ENCODE data around the gene PCSK4.
"Not testable (repeated sequence)": the region's sequence is repeated elsewhere in the genome, so short reads cannot be mapped to it uniquely, and the experiment has no call there.

Gene PCSK4

DNA sequence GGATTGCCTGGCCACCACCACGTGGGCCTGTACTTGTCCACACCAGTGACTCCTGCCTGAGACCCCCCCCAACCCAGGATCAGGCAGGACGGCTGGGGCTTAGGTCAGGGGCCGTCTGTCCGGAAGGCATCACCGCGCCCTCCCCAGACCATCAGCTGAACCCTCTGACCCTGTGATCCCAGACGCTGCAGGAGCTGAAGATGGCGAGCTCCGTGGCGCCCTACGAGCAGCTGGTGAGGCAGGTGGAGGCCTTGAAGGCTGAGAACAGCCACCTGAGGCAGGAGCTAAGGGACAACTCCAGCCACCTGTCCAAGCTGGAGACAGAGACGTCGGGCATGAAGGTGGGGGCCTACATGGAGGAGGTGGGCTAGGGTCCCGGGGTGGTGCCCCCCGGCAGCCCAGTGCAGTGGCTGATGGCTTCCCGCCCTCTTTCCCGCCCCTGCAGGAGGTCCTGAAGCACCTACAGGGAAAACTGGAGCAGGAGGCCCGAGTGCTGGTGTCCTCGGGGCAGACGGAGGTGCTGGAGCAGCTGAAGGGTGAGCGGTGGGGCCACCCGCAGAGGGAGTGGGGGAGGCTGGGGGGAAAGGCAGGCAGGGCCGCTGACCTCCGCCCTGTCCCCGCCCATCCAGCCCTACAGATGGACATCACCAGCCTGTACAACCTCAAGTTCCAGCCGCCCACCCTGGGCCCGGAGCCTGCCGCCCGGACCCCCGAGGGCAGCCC lies 37.2 kb downstream of the PCSK4 start:
- no peak for DNase-seq

GRCh38 chr19:1451916-1452801 lies 38.0 kb downstream of the PCSK4 start:
- no peak for DNase-seq

DNA sequence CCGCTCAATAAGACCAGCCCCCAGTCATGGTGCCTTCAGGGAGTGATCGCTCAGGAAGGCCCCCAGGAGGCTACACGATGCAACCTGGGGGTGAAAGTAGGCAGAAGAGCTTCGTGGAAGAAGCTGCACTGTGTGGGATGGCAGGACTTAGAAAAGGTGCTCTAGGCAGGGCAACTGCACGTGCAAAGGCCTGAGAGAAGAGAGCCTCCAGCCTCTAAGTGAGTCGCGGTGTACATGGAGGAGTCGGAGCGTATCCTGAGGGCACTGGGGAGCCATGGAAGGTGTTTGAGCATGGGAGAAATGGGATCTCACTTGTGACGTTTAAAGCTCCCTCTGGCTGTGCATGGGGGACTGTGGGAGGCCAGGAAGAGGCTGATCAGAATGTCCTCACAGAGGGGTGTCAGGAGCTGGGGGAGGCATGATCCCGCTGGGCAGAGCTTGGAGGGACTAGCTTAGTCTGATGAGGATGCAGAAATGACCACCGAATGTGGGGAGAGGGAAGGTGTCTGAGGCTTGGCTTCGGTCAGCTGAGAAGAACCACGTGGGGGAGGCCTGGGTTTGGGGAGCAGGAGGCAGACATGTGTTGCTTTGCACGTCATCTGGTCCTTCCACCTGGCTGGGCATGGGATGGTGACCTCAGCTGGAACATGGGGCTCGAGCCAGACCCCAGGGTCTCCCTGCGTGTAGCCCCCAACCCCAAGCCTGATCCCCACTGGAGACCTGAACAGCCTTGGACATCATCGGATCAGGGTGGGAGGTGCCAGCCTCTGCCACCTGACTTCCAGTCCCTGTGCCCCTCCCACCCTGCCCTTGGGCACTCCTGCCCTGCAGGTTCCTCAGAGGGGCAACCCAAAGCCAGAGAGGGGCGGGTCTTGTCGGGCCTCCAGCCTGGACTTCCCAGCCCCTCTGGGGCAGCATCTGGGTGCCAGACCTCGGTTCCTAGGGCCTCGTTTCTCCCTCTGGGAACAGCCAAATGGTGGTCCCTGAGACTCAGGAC lies 39.1 kb downstream of the PCSK4 start:
- DNase-seq, result no peak

DNA sequence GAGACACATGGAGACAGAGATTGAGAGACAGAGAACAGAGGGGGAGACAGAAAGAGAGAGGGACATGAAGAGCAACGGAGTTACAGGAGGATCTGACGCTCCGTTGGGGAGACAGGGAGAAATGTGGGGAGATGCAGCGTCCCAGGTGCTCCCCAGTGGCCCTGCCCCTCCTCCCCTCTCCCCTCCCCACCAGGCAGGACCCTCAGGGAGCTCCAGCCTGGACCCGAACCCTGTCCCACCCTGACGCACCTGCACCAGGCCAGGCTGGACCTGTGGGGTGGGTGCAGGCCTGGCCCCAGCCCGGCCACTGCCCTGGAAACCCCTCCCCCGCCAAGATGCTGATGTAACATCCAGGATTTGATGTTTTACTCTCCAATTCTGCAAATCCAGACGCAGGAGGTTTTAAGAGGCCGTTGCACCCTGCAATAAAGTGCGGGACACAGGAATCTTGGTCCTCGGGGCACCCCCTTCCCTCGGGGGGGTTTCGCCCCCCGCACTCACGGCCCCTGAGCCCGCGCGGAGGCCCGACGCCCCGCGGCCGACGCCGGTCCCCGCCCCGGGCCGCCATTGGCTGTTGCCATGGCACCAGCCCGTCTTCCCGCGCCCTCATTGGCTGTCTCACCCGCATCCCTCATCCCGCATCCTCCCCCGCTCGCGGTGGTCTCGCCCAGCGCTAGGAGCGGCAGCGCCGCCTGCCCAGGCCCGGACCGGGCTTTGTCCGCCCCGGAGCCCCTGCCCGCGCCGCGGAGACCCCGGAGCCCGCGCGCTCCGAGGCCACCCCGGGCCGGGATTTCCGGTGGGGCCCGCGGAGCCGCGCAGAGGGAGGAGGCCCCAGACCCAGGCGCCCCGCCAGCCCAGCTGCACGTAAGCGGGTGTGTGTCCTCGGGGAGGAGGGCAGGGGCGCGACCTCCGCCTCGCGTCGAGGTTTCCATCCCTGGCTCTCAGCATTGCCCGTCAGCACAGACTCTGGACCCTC lies 40.4 kb downstream of the PCSK4 start, which contains the start of gene APC2:
Gene APC2, plus strand, starts transcription at position 655 of the 976 bp plus-strand sequence. CDS start 2,881 bp downstream, outside the sequence.
- no peak for DNase-seq

- DNase-seq, result no peak
These were observed 42.2 kb downstream of the PCSK4 start for GRCh38 chr19:1447944-1448343.

- no peak for DNase-seq
These were observed 42.6 kb downstream of the PCSK4 start for GRCh38 chr19:1447504-1447903.

- no peak for DNase-seq
These were observed 43.3 kb downstream of the PCSK4 start for GRCh38 chr19:1446713-1447481.

GRCh38 chr19:1445932-1446712 lies 44.0 kb downstream of the PCSK4 start:
- no peak for DNase-seq

- DNase-seq, result peak; percentile 61
These were observed 44.8 kb downstream of the PCSK4 start for GRCh38 chr19:1445185-1445931.

DNA sequence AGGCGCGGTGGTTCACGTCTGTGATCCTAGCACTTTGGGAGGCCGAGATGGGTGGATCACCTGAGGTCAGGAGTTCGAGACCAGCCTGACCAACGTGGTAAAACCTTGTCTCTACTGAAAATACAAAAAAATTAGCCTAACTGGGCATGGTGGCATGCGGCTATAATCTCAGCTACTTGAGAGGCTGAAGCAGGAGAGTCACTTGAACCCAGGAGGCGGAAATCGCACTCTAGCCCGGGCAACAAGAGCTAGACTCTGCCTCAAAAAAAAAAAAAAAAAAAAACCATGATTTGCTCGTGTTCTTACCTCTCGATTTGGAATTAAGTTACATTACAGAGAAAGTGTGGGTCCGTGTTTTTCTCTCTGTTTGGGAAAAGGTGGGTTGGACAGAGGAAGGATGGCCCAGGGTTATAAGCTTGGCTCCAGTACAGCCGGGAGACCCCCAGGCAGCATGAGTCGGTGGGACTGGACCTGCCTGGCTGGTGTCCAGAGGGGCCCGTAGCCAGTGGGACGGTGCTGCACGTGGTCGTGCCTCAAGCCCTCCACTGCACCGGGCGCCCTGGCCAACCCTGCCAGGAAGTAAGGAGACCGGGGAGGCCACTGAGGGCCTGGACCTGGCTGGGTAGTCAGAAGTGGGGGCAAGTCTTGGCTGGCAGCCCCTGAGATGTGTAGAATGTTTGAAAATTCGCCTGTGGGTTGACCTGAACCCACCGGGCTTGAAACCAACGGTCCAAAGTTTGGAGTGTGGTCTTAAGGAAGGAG lies 48.3 kb downstream of the PCSK4 start:
- no peak for DNase-seq

DNA sequence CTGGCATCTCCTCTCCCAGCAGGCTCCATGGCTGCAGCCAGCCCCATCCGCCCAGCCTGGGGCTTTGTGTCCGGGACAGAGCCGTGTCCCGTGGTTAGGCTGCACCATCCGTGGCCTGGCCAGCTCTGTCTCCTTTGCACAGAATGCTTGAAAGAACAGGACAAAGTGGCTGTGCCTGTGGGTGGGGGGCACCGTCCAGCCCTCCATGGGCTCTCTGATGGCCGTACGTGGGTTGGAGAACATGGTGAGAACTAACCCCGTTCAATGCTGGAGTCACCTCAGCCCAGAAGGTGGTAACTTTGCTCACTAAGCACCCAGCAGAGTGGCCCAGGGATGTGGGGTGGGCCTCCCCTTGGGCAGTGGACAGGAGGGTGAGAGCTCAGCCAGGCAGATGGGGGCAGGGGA lies 49.1 kb downstream of the PCSK4 start:
- no peak for DNase-seq

- no peak for DNase-seq
These were observed 49.7 kb downstream of the PCSK4 start for GRCh38 chr19:1440418-1440801.

- DNase-seq, result not testable (repeated sequence)
These were observed 50.4 kb downstream of the PCSK4 start for GRCh38 chr19:1439525-1440417.

GRCh38 chr19:1438933-1439354 lies 51.2 kb downstream of the PCSK4 start:
- DNase-seq, result no peak

- peak; percentile 90 for DNase-seq
These were observed 51.9 kb downstream of the PCSK4 start, which contains the start of gene RPS15 for GRCh38 chr19:1438035-1438932. RPS15 (plus strand) TSS chr19:1438396; CDS start chr19:1438426, 30 bp downstream.

GRCh38 chr19:1437609-1438008 lies 52.5 kb downstream of the PCSK4 start:
- no peak for DNase-seq
